D341Med (cell line): ENCODE measurements around the gene COX4I1.
A peak's percentile ranks its signal among the peaks of the same experiment; 100 is the strongest.

Experiments used
- DNase-seq: peaks from one replicate; pipeline ENCODE4 v3.0.0; 2012; ENCODE audit warnings: low spot score

Gene COX4I1

DNA sequence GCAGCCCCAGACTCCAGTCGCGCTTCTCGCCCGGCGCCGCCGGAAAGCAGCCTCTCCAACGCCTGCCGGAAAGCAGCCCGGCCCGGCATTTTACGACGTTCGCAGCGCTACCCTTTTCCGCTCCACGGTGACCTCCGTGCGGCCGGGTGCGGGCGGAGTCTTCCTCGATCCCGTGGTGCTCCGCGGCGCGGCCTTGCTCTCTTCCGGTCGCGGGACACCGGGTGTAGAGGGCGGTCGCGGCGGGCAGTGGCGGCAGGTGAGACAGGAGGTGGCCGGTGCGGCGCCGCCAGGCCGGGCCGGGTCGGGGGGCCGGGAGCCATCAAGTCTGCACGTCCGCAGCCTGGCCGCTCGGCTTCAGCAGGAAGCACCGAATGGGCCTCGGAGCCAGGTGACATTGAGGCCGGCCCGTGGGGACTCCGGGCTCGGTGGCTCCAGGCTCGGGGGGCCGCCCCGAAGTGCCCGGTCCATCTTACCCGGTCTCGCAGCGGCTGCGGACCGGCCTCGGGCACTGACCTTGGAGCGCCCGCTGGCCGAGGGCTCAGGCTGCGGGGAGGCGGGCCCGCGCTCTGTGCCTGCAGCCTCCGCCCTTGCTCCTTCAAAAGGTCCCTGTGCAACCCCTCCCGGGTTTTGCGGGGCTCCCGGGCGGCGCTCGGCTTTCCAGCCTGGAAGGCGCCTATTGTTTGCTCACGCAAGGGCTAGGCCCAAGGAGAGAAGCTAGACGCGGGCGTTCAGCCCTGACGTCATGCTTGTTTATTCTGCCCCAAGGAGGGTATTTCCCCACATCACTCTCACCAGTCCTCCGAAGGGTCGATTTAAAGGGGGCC is at the start of gene COX4I1, which contains the start of gene EMC8:
TSS of gene COX4I1 (plus strand) at position 199 of the 824 bp plus-strand sequence. CDS start 1,511 bp downstream, outside the sequence.
TSS of gene EMC8 (minus strand) at position 48 of the 824 bp plus-strand sequence. CDS start 249 bp downstream, outside the sequence.
- peak; percentile 96 for DNase-seq

DNA sequence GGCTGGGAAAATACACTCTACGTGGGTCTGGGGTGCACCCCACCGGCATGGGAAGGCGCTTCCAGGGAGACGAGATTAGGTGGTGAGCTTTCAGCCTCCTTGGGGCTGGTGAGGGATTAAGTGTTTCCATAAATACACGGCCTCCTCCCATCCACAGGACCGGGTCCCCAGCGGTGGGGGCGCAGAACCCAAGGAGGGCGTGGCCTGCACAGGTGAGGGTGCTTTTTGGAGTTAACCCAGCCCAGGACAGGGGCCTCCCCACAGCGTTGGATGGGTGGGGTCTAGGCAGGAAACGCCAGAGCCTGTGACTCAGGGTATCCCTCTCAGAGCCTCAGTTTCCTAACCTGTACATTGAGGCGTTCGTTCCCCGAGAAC is 49.7 kb upstream of the COX4I1 start:
- DNase-seq: peak; percentile 61

DNA sequence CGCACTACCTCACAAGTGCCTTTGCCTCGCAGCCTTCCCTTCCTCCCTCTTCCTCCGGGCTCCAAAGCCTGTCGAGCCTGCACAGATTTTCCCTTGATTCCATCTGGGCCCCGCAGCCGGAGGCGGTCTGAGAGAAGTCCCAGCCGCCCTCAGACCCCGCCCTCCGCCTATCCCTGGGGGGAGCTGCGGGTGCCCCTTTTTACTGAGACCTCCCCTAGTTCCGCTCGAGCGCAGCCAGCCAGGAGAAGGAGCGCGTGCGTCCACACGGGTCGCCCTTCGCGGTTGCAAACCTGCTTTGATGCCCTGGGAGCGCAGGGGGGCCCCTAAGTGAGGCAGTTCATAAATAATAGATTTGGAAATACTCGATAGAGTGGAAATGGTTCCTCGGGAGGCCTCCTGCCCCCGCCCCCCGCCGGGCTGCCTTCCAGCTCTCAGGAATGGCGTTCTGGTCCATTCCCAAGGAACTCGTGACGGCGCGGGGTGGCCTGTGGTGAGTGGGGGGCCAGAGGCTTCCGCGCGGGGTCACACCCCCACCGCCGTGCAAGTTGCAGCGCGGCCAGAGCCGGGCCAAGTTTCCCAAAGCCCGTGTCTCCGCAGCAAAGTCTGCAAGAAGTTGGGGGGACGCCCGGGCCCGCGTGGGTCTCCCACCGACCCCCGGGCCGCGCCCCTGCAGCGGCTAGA is 49.2 kb upstream of the COX4I1 start:
- DNase-seq: peak; percentile 83

DNA sequence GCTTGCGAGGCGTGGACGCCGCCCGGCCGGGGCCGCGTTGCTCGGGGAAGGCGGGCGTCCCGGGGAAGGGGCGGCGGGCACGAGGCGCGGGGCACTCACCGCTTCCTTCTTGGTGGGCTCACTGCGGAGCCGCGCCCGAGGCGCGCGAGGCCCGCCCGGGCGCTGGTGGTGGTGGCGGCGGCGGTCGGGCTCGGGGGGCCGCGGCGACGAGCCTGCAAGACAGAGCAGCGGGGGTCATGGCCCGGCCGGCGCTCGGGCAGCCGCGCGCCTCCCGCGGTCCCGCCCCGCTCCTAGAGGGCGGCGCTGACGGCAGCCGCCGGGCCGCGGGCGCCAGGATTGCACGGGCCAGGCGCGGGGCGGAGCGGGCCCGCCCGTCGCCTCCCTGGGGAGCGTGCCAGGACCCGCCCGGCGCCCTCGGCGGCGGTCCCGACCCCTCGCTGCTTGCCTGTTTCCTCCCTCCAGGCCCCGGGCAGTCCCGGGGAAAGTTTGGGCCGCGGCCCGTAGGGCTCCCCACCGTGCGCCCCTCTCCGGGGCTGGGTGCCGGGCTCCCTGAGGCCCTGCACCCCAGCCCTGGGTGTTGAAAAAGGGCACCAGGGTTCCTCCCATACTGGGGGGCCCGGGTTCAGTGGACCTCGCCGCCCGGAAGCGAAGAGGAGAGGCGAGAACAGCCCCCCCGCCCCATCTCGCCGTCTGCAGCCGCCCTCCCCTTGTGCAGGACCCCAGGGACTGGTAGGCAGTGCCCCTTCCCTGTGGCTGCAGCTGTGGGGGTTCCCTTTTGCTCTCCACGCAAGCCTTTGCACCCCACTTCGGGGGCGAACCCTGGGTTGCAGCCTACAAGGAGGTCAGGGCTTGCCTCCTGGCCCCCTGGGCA is 48.4 kb upstream of the COX4I1 start, which contains the start of gene C16orf74:
TSS of gene C16orf74 (minus strand) at position 270 of the 871 bp plus-strand sequence. CDS start 15,879 bp downstream, outside the sequence.
- peak; percentile 89 for DNase-seq

DNA sequence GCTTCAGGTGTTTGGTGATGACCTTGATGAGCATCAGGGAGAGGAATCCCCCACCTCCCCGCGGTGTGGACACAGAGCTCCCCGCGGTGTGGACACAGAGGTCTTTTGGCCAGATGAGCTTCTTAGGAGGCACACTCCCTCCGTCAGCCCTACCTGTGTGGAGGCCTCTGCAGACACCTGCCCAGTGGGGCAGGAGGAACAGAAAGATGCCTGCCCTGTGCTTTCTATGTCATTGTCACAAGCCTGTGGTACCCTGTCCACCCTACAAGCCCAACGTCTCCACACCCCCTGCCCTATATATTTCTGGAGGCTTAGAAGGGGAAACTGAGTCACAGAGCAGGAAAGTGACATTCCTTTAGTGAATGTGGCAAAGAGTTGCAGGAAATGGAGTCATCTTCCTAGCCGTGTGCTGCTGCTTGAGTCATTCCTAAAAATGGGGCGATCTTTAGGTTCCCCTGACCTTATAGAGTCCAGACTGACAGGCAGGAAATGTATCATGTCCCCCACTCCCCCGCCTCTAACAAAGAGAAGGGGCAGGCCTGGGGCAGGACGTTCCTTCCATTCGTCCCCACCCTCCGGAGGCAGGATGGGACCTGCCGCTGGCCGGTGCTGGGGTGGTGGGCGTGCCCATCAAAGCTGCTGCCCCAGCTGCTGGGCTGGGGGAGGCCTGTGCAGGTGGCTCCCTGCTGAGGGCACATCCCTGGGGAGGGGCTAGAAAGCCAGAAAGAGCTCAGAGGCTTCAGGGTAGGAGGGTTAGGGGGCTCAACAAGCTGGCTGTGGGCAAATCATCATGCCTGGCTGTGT is 47.6 kb upstream of the COX4I1 start:
- peak; percentile 64 for DNase-seq

- peak; percentile 74 for DNase-seq
These were observed 46.7 kb upstream of the COX4I1 start for GRCh38 chr16:85752511-85753420.

DNA sequence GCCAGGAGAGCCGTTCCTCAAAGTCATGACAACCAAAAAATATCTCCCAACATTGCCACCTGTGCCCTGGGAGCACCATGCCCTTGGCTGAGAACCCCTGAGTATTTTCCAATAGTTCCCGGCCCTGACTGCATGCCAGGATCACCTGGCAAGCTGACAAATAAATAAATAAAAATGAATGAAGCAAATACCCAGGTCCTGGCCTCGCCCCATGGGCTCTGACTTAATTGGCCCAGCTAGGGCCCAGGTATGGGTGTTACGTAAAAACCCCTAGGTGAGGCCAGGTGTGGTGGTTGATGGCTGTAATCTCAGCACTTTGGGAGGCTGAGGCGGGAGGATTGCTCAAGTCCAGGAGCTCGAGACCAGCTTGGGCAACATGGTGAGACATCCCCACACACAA is 45.9 kb upstream of the COX4I1 start:
- DNase-seq: no peak

DNA sequence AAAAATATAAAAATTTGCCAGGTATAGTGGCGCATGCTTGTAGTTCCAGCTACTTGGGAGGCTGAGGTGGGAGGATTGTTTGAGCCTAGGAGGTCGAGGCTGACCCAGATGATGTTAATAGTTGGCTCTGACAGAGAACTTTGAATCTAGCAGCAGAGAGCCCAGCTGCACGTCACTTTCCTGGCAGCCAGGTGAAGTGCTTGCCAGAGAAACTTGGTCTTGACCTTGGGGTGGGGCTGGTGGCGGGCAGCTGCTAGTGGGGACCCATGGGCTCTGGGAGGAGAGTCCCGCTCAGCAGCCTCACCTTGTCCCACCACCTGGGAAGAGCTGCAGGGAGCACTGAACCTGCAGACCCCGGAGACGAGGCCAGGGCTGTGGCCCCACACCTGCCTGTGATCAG is 45.5 kb upstream of the COX4I1 start:
- DNase-seq: no peak

GRCh38 chr16:85754413-85754812 is 45.1 kb upstream of the COX4I1 start:
- no peak for DNase-seq

DNA sequence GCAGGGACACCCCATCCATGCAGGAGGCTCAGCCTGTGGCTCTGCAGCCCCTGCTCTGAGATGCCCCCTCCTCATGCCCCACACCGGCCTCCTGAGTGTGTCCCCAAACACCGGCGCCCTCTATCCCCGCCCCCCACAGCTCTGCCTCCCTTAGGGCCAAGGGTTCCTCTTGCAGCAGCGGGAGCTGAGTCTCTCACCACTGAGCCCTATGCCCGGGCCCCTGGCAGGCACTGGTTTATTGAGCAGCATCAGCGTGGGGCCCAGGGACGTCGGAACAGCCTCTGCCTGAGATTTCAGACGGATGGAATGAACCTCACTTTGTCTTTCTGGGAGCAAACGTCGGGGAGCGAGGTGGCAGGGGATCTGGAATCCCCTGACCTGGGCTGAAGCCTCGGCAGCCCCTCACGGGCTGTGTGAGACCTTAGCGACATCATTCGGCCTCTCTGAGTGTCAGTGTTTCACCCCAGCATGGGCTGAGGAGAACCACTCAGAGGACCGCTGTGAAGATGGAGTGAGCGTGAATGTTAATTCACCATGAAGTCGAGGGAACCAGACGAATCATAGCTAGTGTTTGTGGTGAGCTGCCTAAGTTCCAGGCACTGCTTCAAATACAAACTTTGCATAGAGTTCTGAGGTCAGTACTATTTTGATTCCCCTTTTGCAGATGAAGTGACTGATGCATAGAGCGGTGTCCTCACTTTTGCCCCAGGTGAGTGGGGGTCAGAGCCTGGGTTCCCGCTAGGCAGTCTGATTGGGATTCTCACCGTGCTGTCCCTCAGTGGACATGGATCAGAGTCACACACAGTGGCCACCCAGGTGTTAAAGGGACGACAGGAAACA is 43.3 kb upstream of the COX4I1 start:
- DNase-seq: no peak

DNA sequence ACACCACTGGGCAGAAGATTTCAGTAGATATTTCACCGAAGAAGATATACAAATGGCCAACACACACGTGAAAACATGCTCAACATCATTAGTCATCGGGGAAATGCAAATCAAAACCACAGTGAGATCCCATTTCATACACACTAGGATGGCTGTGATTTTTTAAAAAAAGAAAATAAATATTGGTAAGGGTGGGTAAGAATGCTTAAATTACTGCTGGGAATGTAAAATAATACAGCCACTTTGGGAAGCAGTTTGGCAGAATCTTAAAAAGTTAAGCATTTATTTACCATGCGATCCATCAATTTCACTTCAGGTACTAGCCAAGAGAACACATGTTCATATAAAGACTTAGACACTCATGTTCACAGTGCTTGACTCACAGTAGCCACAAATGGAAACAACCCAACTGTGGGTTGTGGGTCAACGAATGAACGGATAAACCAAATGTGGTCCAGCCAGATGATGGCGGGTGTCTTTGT is 42.1 kb upstream of the COX4I1 start:
- no peak for DNase-seq

GRCh38 chr16:85759136-85759535 is 40.4 kb upstream of the COX4I1 start:
- DNase-seq: no peak

DNA sequence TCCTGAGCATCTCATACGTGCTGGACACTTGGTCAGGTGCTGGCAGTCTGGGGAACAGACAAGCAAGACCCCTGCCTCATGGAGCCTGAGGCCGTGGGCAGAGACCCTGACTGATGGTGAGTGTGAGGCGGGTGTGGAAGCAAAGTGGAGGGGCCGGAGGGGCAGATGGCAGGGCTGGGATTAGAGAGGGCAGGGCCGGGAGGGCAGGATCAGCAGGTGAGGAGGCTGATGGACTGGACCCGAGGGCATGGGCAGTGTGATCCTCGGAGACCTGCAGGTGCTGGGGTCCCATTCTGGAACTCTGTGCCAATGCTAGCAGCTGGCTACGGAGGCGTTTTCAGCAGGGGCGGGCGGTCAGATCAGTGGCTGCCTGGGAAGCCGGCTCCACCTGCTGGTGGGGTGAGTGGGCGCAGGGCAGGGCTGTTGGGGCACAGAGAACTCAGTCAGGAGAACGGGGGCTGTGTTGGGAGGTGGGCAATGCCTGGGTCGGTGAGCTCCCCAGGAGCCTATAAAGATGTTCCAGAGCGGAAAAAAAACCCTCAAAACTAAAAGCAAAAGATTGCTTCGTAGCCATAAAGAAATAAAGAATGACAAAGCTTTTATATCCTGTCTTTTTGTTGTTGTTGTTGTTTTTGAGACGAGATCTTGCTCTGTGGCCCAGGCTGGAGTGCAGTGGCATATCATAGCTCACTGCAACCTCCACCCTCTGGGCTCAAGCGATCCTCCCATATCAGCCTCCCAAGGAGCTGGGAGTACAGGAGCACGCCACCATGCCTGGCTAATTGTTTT is 39.7 kb upstream of the COX4I1 start:
- peak; percentile 84 for DNase-seq

DNA sequence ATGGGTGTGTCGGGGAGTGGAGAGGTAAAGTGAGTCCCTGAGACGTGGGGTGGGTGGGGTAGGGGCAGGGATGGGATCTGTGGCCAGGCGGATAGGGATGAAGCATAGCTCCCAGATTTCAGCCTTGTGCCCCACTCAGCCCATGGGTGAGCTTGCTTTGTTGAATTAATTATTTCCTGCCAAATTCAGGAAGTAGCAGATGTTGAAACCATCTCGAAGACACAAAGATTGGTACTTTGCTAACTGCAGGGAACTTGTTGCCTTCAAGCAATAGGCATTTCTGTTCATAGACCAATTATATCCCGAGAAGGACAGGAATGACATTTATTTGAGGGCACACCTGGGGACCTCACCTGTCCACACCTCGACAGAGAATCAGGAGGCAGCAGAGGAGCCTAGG is 37.6 kb upstream of the COX4I1 start:
- DNase-seq: no peak

GRCh38 chr16:85762970-85763369 is 36.5 kb upstream of the COX4I1 start:
- no peak for DNase-seq

- DNase-seq: no peak
These were observed 35.9 kb upstream of the COX4I1 start for GRCh38 chr16:85763616-85764015.

DNA sequence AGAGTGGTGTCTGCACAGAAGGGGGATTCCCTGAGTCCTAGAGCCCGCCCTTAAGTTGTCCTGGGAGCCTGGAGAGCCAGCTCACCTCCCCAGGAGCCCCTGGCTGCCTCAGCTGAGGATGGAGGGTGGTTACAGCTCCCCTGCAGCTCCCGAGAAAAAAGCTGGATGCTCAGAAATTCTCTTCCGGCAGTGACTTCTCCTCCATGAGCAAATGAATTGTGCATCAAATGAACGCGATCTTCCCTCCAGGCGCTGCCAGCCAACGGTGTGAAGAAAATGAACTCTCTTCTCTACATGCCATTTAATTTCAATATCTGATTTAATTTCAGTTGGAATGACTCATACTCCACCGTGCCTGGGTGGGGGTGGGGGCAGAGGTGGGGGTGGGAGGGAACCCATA is 34.3 kb upstream of the COX4I1 start:
- DNase-seq: no peak

DNA sequence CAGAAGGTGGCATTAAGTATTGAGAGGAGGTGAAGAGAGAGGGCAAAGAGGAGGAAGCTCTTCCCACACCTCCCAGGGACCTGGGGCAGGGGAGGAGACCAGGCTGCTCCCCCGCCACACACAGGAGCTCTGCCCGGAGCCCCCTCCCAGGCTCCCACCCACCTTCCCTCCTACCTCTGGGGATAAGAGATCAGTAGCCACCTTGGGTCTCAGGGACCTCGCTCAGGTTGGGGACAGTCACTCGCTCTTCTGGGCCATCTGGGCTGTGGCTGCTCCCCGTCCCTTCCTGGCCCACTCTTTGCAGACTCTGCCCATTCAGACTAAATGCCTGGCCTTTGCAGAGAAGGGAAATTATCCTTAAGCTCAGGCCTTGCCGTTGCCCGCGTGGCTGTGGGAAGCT is 33.7 kb upstream of the COX4I1 start:
- DNase-seq: no peak
